ENCODE results near the gene RPRM. TPM values are rescaled to one million over a fixed set of nuclear protein-coding genes. Genes with fewer than 3 reads are reported as not detected.
"Not testable (repeated sequence)": the region's sequence is repeated elsewhere in the genome, so short reads cannot be mapped to it uniquely, and the experiment has no call there.

RPRM gene
- total RNA-seq, 1 donor from 2014 or later = 0.26 TPM

- H3K4me1 ChIP-seq = no peaks in the 10 kb centered on the region
- H3K9me3 ChIP-seq = no peaks in the 10 kb centered on the region
- no peaks in the 10 kb centered on the region for H3K36me3 ChIP-seq
- intact Hi-C loops (cut with DNase I) = no loop called here
- DNase-seq (no peak), ATAC-seq (no peak)
- no peak overlapping the region for H3K27ac ChIP-seq
- no peaks in the 10 kb centered on the region for H3K27me3 ChIP-seq
- no peak for TF ChIP-seq CTCF (IDR thresholded peaks at IDR 0.05)
- H3K4me3 ChIP-seq = no peak overlapping the region
These were observed 27.0 kb downstream of the RPRM start for GRCh38 chr2:153451611-153452010.

DNA sequence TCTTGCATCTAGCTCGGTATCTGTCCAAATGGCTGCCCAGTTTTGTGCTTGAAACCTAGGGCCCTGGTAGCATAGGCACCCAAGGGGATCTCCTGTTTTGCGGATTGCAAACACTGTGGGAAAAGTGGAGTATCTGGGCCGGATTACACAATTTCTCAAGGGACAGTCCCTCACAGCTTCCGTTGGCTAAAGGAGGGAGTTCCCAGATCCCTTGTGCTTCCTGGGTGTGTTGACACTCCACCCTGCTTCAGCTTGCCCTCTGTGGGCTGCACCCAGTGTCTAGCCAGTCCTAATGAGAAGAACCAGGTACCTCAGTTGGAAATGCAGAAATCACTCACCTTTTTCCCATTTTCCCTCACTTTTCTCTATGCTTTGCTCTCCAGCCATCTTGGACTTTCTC lies 35.5 kb downstream of the RPRM start:
- DNase-seq = no peak
- intact Hi-C loops (cut with DNase I) = no loop called here
- Histone ChIP-seq H3K9me3 (no peaks in the 10 kb centered on the region), H3K4me3 (no peak overlapping the region), H3K27me3 (no peaks in the 10 kb centered on the region), H3K27ac (no peak overlapping the region), H3K4me1 (no peaks in the 10 kb centered on the region), H3K36me3 (no peaks in the 10 kb centered on the region)
- no peak for ATAC-seq
- no peak for TF ChIP-seq CTCF (IDR thresholded peaks at IDR 0.05)

- H3K4me3 ChIP-seq; H3K4me1 ChIP-seq; ATAC-seq; H3K9me3 ChIP-seq; H3K36me3 ChIP-seq; H3K27ac ChIP-seq; DNase-seq; H3K27me3 ChIP-seq; intact Hi-C loops (cut with DNase I): not testable (repeated sequence)
These were observed 35.9 kb downstream of the RPRM start for GRCh38 chr2:153442616-153443015.

DNA sequence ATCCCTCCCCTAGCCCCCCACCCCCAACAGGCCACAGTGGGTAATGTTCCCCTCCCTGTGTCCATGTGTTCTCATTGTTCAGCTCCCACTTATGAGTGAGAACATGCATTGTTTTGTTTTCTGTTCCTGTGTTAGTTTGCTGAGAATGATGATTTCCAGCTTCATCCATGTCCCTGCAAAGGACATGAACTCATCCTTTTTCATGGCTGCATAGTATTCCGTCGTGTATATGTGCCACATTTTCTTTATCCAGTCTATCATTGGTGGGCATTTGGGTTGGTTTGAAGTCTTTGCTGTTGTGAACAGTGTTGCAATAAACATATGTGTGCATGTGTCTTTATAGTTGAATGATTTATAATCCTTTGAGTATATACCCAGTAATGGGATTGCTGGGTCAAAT lies 38.5 kb downstream of the RPRM start:
- H3K27me3 ChIP-seq; H3K4me1 ChIP-seq; H3K9me3 ChIP-seq; H3K36me3 ChIP-seq; H3K27ac ChIP-seq; DNase-seq; H3K4me3 ChIP-seq; intact Hi-C loops (cut with DNase I); ATAC-seq: not testable (repeated sequence)

DNA sequence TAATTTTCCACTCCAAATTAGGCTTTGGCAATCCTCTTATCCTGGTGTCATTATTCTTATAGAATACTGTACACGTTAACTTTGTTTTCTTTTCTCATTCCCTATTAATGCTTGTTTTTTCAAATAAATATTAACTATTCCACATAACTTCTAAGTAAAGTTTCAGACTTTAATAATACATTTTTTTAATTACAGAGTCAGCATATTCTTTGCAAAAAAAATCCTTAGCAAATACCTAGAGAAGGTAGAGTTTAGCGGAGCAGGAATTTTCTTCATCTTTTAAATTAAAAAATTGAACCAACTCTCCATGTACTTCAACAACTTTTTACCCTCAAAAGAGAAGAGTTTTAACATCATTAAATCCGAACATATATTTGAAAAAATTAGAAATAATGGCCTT lies 45.2 kb downstream of the RPRM start:
- H3K4me1 ChIP-seq = no peaks in the 10 kb centered on the region
- no peaks in the 10 kb centered on the region for H3K27me3 ChIP-seq
- H3K36me3 ChIP-seq = no peaks in the 10 kb centered on the region
- H3K4me3 ChIP-seq = no peak overlapping the region
- no peaks in the 10 kb centered on the region for H3K9me3 ChIP-seq
- H3K27ac ChIP-seq = no peak overlapping the region
- no peak for TF ChIP-seq CTCF (IDR thresholded peaks at IDR 0.05)
- intact Hi-C loops (cut with DNase I) = no loop called here
- ATAC-seq (no peak), DNase-seq (no peak)

DNA sequence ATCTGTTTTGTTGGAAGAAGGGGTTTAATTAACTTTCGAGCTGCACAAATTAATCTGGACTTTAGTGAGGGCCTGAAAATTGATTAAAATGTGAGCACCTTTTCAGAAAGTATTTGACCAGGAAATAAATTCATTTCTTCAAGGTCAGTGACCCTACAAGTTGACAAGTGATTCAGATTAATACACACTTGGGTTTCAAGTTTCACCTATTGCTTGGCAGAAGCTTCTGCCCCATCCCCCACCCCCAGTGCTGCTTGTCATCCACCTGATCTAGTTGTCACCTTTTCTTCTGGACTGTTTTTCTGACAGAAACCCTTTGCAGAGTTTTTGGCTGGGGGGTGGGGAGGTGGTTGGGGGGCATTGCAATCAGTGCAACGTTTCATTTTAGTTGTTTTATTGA lies 46.2 kb downstream of the RPRM start:
- Histone ChIP-seq H3K27ac (no peak overlapping the region), H3K9me3 (no peaks in the 10 kb centered on the region), H3K36me3 (no peaks in the 10 kb centered on the region), H3K4me1 (no peaks in the 10 kb centered on the region), H3K27me3 (no peaks in the 10 kb centered on the region), H3K4me3 (no peak overlapping the region)
- no peak for DNase-seq
- TF ChIP-seq CTCF (IDR thresholded peaks at IDR 0.05) = no peak
- intact Hi-C loops (cut with DNase I) = no loop called here
- ATAC-seq = no peak

GRCh38 chr2:153431114-153431513 lies 47.4 kb downstream of the RPRM start:
- no peaks in the 10 kb centered on the region for H3K36me3 ChIP-seq
- ATAC-seq = no peak
- H3K4me3 ChIP-seq = no peak overlapping the region
- H3K27me3 ChIP-seq = no peaks in the 10 kb centered on the region
- no peaks in the 10 kb centered on the region for H3K4me1 ChIP-seq
- intact Hi-C loops (cut with DNase I) = no loop called here
- no peak for TF ChIP-seq CTCF (IDR thresholded peaks at IDR 0.05)
- H3K27ac ChIP-seq = no peak overlapping the region
- no peak for DNase-seq
- H3K9me3 ChIP-seq = no peaks in the 10 kb centered on the region
